ENCODE measurements around the gene MICAL2. TPM values are rescaled to one million over a fixed set of nuclear protein-coding genes. Genes with fewer than 3 reads are reported as not detected.

The MICAL2 gene
- total and polyA plus RNA-seq, 2 donors (not counting 3 experiments of a cell fraction or from before 2014, with no cell fraction given): 67.6 to 200 TPM

- H3K4me1 ChIP-seq (ENCODE audit: control insufficient read depth, extremely low read depth, insufficient read depth, low read length): peaks cover 21% of the 10 kb centered on the region
- no peak overlapping the region for H2AFZ ChIP-seq (ENCODE audit: low read depth, low read length)
- dilution Hi-C loops (cut with MboI; ENCODE audit: extremely low pct_ligation_motif_present, low sequenced_read_pairs): no loop called here
- TF ChIP-seq JUN (IDR thresholded peaks at IDR 0.05; ENCODE audit: borderline replicate concordance, insufficient read depth, insufficient read length, low read depth) (no peak), POLR2AphosphoS5 (IDR thresholded peaks at IDR 0.05; ENCODE audit: insufficient read depth, low read depth, low read length) (no peak), POLR2A (IDR thresholded peaks at IDR 0.05; ENCODE audit: low read depth, low read length) (no peak), CTCF (IDR thresholded peaks at IDR 0.05; ENCODE audit: extremely low read depth in 1 of 2, insufficient read depth in 1 of 2, low read depth in 1 of 2, low read length in 2 of 2) (no peak), FOS (IDR thresholded peaks at IDR 0.05; ENCODE audit: borderline replicate concordance, insufficient read depth, low read length) (no peak), MYC (IDR thresholded peaks at IDR 0.05; ENCODE audit: low read depth, low read length) (no peak), GATA2 (IDR thresholded peaks at IDR 0.05; ENCODE audit: insufficient read depth, insufficient read length, low read depth, low read length) (no peak), MAX (IDR thresholded peaks at IDR 0.05; ENCODE audit: insufficient read depth, insufficient read length) (no peak), EZH2 (IDR thresholded peaks at IDR 0.05; ENCODE audit: borderline replicate concordance, low read depth, low read length, severe bottlenecking) (no peak)
- H3K27ac ChIP-seq (ENCODE audit: insufficient read depth, low read depth, low read length): no peak overlapping the region
- intact Hi-C loops (cut with micrococcal nuclease): no loop called here
- DNase-seq (ENCODE audit: low read depth, low spot score) (no peak), FAIRE-seq (no peak)
- no peak overlapping the region for H3K9ac ChIP-seq (replicated peaks; ENCODE audit: extremely low read depth, insufficient read depth, low read length)
- no peaks in the 10 kb centered on the region for H3K9me1 ChIP-seq (replicated peaks; ENCODE audit: control insufficient read depth, extremely low read depth, insufficient read depth, low read length)
- H3K4me3 ChIP-seq (replicated peaks in 1 of 3; ENCODE audit: insufficient read depth in 1 of 3, low read depth in 1 of 3, low read length in 3 of 3): no peak overlapping the region
- POLR2A ChIA-PET: no interaction called here
- no peaks in the 10 kb centered on the region for H3K27me3 ChIP-seq (ENCODE audit: control insufficient read depth in 2 of 2, insufficient read depth in 2 of 2, low read length in 2 of 2)
- no peak overlapping the region for H3K4me2 ChIP-seq (ENCODE audit: insufficient read depth, low read length)
- BruUV-seq (replicated peaks): no TSS peak
- H4K20me1 ChIP-seq (replicated peaks; ENCODE audit: control insufficient read depth, extremely low read depth, insufficient read depth, low read length): no peaks in the 10 kb centered on the region
- no peaks in the 10 kb centered on the region for H3K79me2 ChIP-seq (ENCODE audit: control insufficient read depth, insufficient read depth, low read length)
- no peaks in the 10 kb centered on the region for H3K9me3 ChIP-seq (replicated peaks; ENCODE audit: control insufficient read depth, insufficient read depth, low read length)
- H3K36me3 ChIP-seq (ENCODE audit: control insufficient read depth in 2 of 2, extremely low read depth in 1 of 2, insufficient read depth in 2 of 2, low read length in 2 of 2): peaks cover 4 to 5% of the 10 kb centered on the region in 2 experiments
- CTCF ChIA-PET: interaction anchor here (1.3 to 2.7 kb wide), 2 partner anchors 13 to 15 kb away, joined by 4 to 6 read pairs; no protein-coding TSS in a partner anchor
Measured at GRCh38 chr11:12267921-12268320, 157.5 kb downstream of the MICAL2 start.

Measured in endothelial cell of umbilical vein (primary cell).